Activated T-helper 2 cell treated with anti-CD3 and anti-CD28 coated beads, Interferon-gamma antibody, Interleukin-2, Interleukin-4, amounts not matched to agents 10 μg/mL and 5 μg/mL and 100 μg/mL, durations not matched to agents 14 hours and 24 hours and 36 hours (primary cell): Measurements from ENCODE around the gene LNPEP. TPM values are rescaled to one million over a fixed set of nuclear protein-coding genes. Genes with fewer than 3 reads are reported as not detected.
"Not testable (repeated sequence)": the region's sequence is repeated elsewhere in the genome, so short reads cannot be mapped to it uniquely, and the experiment has no call there.

Experiments used
- DNase-seq: peaks from one replicate; pipeline ENCODE4 v3.0.0; 2021; ENCODE audit warnings: low spot score
- H3K27ac Mint-ChIP-seq: one replicate; pipeline ENCODE4 v1.8.0; 2021; ENCODE audit warnings: mixed read lengths
- H3K27me3 Mint-ChIP-seq: one replicate; pipeline ENCODE4 v1.8.0; 2021; ENCODE audit warnings: low read depth, mixed read lengths
- H3K36me3 Mint-ChIP-seq: one replicate; pipeline ENCODE4 v1.8.0; 2021; ENCODE audit warnings: low read depth, mixed read lengths
- H3K4me1 Mint-ChIP-seq: one replicate; pipeline ENCODE4 v1.8.0; 2021; ENCODE audit warnings: low read depth, mixed read lengths
- H3K4me3 Mint-ChIP-seq: one replicate; pipeline ENCODE4 v1.8.0; 2021; ENCODE audit warnings: low read depth, mild to moderate bottlenecking, moderate library complexity, mixed read lengths
- H3K9me3 Mint-ChIP-seq: one replicate; pipeline ENCODE4 v1.8.0; 2021; ENCODE audit warnings: mixed read lengths
- intact Hi-C: fragments of 100-400 bp; cut with micrococcal nuclease; formaldehyde crosslinking; loops from one replicate; pipeline ENCODE4 v1.15.1; 2023
- total RNA-seq: library from RNA; stranded (reverse); gene quantifications from 2 replicates; pipeline ENCODE4 v1.2.3, GENCODE V29; 2022

The LNPEP gene
- total RNA-seq, 1 donor from 2014 or later = 37.9 TPM

DNA sequence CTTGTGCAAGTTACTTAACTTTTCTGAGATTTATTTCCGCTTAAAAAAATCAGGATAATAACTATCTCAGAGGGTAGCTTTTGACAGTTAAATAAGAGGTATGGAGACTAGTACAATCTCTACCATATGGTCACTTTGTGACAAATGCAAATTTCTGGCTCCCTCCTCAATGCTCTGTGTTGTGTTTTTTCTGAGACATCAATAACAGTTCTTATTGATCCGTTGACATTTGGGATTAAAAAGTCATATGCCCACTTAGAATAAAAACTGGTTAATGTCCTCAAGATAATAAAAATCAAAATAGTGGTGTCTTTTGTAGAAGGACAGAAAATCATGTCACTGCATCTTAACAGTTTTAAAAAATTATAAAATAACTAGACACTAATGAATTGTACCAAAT is 24.7 kb upstream of the LNPEP start:
- Mint-ChIP-seq H3K27ac (no peak overlapping the region), H3K36me3 (peaks cover 56% of the 10 kb centered on the region), H3K4me1 (peaks cover 6% of the 10 kb centered on the region), H3K4me3 (no peak overlapping the region), H3K9me3 (no peaks in the 10 kb centered on the region), H3K27me3 (no peaks in the 10 kb centered on the region)
- no peak for DNase-seq
- intact Hi-C loops = no loop called here

GRCh38 chr5:96913233-96913632 is 22.6 kb upstream of the LNPEP start:
- intact Hi-C loops = no loop called here
- H3K4me1 Mint-ChIP-seq = peaks cover 6% of the 10 kb centered on the region
- no peak for DNase-seq
- no peaks in the 10 kb centered on the region for H3K27me3 Mint-ChIP-seq
- no peak overlapping the region for H3K4me3 Mint-ChIP-seq
- H3K36me3 Mint-ChIP-seq = peaks cover 65% of the 10 kb centered on the region
- H3K9me3 Mint-ChIP-seq = no peaks in the 10 kb centered on the region
- no peak overlapping the region for H3K27ac Mint-ChIP-seq

- peaks cover 60% of the 10 kb centered on the region for H3K36me3 Mint-ChIP-seq
- H3K9me3 Mint-ChIP-seq = no peaks in the 10 kb centered on the region
- no peaks in the 10 kb centered on the region for H3K27me3 Mint-ChIP-seq
- no peak for DNase-seq
- no peak overlapping the region for H3K27ac Mint-ChIP-seq
- intact Hi-C loops = loop anchor here (1.0 kb wide), 2 partner anchors 15 to 23 kb away; no protein-coding TSS in a partner anchor
- peaks cover 35% of the 10 kb centered on the region for H3K4me1 Mint-ChIP-seq
- no peak overlapping the region for H3K4me3 Mint-ChIP-seq
Observed at GRCh38 chr5:96919754-96920197, 16.1 kb upstream of the LNPEP start.

- no peaks in the 10 kb centered on the region for H3K27me3 Mint-ChIP-seq
- H3K4me1 Mint-ChIP-seq = peaks cover 35% of the 10 kb centered on the region
- no peaks in the 10 kb centered on the region for H3K9me3 Mint-ChIP-seq
- peaks cover 54% of the 10 kb centered on the region for H3K36me3 Mint-ChIP-seq
- no peak overlapping the region for H3K27ac Mint-ChIP-seq
- no peak overlapping the region for H3K4me3 Mint-ChIP-seq
- intact Hi-C loops = no loop called here
- no peak for DNase-seq
Observed at GRCh38 chr5:96920744-96921355, 15.0 kb upstream of the LNPEP start.

GRCh38 chr5:96922499-96923244 is 13.2 kb upstream of the LNPEP start:
- intact Hi-C loops = no loop called here
- Mint-ChIP-seq H3K4me3 (no peak overlapping the region), H3K9me3 (no peaks in the 10 kb centered on the region), H3K4me1 (peaks cover 37% of the 10 kb centered on the region), H3K36me3 (peaks cover 39% of the 10 kb centered on the region), H3K27ac (no peak overlapping the region), H3K27me3 (no peaks in the 10 kb centered on the region)
- no peak for DNase-seq

DNA sequence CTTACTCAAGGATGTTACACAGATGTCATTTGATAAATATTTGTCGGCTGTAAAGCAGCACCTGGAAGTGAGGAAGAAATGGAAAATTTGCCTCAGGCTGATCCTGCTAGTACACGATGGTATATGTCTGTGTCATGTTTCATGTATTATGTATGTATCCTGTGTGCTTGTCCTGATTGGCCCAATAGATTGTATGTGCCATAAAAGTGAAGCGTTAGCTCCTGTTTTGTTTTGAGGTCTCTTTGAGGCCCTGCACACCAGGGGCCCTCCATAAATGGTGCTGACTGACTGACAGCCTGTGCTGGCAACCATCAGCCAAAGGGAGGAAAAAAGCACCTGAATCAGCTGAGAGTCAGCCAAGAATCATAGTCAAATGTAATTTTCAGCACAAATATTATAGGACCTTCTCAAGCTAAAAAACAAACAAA is 11.8 kb upstream of the LNPEP start:
- intact Hi-C loops = no loop called here
- DNase-seq = no peak
- peak overlapping the region; percentile 21 for H3K27ac Mint-ChIP-seq
- no peaks in the 10 kb centered on the region for H3K9me3 Mint-ChIP-seq
- H3K4me1 Mint-ChIP-seq = peaks cover 36% of the 10 kb centered on the region
- H3K27me3 Mint-ChIP-seq = no peaks in the 10 kb centered on the region
- H3K36me3 Mint-ChIP-seq = peaks cover 33% of the 10 kb centered on the region
- H3K4me3 Mint-ChIP-seq = no peak overlapping the region

DNA sequence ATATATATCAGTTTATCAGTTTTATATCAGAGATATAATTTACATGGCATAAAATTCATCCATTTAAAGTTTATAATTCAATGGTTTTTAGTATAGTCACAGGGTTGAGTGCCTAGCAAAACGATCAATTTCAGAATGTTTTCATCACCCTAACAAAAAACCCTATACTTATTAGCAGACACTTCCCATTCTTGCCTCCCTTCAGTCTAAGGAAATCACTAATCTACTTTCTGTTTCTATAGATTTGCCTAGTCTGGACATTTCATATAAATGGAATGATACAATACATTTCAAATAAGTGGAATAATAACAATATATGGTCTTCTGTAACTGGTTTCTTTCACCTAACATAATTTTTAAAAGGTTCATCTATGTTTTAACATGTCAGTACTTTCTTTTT is 9.6 kb upstream of the LNPEP start:
- no peaks in the 10 kb centered on the region for H3K9me3 Mint-ChIP-seq
- peaks cover 36% of the 10 kb centered on the region for H3K4me1 Mint-ChIP-seq
- H3K4me3 Mint-ChIP-seq = no peak overlapping the region
- intact Hi-C loops = no loop called here
- H3K36me3 Mint-ChIP-seq = peaks cover 27% of the 10 kb centered on the region
- H3K27me3 Mint-ChIP-seq = no peaks in the 10 kb centered on the region
- no peak for DNase-seq
- H3K27ac Mint-ChIP-seq = no peak overlapping the region

- no peak overlapping the region for H3K4me3 Mint-ChIP-seq
- intact Hi-C loops = no loop called here
- H3K27ac Mint-ChIP-seq = no peak overlapping the region
- DNase-seq = no peak
- peaks cover 38% of the 10 kb centered on the region for H3K4me1 Mint-ChIP-seq
- peaks cover 22% of the 10 kb centered on the region for H3K36me3 Mint-ChIP-seq
- no peaks in the 10 kb centered on the region for H3K9me3 Mint-ChIP-seq
- no peaks in the 10 kb centered on the region for H3K27me3 Mint-ChIP-seq
Observed at GRCh38 chr5:96927008-96927407, 8.9 kb upstream of the LNPEP start.

DNA sequence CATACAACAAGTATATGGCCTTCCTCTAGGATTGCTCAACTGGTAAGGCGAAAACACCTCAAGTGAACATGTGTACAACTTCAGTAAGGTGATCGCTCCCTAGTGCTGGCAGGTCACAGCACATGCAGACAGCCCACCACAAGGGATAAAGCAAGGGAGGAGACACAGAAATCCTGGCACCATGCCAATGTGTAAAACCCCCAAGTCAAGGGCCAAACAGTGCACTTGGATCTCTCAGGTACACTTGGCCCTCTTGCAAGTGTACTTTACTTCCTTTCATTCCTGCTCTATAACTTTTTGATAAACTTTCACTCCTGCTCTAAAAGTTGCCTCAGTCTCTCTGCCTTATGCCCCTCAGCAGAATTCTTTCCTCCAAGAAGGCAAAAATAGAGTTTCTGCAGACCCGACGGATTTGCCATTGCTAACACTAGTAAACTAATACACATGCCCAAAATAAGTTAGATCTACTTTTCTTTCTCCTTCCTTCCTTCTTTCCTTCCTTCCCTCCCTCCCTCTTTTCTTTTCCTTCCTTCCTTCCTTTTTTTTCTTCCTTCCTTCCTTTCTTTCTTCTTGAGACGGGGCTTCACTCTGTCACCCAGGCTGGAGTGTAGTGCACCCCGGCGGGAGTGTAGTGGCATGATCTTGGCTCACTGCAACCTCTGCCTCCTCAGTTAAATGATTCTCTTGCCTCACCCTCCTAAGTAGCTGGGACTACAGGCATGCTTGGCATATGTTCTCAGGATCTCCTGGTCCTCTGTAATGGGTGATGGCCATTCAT is 6.8 kb upstream of the LNPEP start:
- peaks cover 19% of the 10 kb centered on the region for H3K36me3 Mint-ChIP-seq
- H3K4me1 Mint-ChIP-seq = peaks cover 43% of the 10 kb centered on the region
- no peaks in the 10 kb centered on the region for H3K27me3 Mint-ChIP-seq
- intact Hi-C loops = no loop called here
- H3K9me3 Mint-ChIP-seq = no peaks in the 10 kb centered on the region
- DNase-seq = no peak
- H3K27ac Mint-ChIP-seq = no peak overlapping the region
- H3K4me3 Mint-ChIP-seq = no peak overlapping the region

DNA sequence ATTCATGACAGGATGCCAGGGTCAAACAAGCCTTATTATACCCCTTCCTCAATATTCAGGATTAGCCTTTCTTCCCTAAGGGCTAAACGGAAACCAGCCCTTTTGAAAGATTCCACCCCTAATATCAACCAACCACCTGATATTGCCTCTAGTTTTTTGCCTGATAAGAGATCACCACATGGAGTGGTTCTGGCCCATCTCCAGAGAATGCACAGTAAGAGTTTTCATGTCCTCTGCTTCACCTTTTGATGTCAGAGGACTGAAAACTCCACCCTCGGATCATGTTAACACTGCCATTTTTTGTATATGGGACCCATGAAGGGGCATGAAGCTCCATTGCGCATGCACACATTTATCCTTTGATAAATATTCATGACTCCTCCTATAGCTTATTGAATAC is 5.8 kb upstream of the LNPEP start:
- Mint-ChIP-seq H3K4me1 (peaks cover 43% of the 10 kb centered on the region), H3K27me3 (no peaks in the 10 kb centered on the region), H3K36me3 (peaks cover 16% of the 10 kb centered on the region), H3K27ac (no peak overlapping the region), H3K4me3 (no peak overlapping the region), H3K9me3 (no peaks in the 10 kb centered on the region)
- intact Hi-C loops = loop anchor here (5.0 to 10.0 kb wide), 2 partner anchors 207 to 1995 kb away; partner anchors contain the start of gene CHD1
- no peak for DNase-seq

DNA sequence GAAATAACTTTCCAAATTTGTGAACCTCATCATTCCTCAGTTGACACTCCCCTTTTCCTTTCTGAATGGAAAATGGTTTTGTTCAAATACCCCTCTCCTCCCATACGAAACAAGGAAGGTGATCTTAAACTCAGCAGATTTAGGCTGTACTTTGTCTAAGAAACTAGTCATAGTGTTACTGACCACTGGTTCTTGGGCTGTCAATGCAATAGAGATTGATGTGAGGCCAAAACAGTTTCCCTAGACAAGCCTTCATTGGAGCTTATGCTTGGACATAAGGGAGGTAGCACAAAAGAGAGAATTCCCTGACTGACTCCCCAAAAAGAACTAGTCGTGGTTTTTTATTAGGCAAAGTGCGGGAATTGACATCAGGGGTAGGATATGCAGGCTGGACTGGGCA is 5.3 kb upstream of the LNPEP start:
- no peak overlapping the region for H3K4me3 Mint-ChIP-seq

DNA sequence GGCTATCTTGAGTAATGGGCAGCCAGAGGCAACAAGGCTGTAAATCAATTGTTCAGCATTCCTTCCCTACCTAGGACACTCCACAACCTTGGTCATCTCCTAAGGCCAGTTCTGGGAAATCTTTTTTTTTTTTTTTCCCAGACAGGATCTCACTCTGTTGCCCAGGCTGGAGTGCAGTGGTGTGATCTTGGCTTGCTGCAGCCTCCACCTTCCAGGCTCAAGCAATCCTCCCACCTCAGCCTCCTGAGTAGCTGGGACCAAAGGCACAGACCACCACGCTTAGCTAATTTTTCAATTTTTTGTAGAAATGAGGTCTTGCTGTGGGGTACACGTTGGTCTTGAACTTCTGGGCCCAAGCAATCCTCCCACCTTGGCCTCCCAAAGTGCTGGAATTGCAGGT is 4.8 kb upstream of the LNPEP start:
- not testable (repeated sequence) for H3K4me3 Mint-ChIP-seq, DNase-seq, H3K27ac Mint-ChIP-seq, H3K9me3 Mint-ChIP-seq, H3K27me3 Mint-ChIP-seq
- peaks cover 16% of the 10 kb centered on the region for H3K36me3 Mint-ChIP-seq
- intact Hi-C loops = loop anchor here (5.0 to 10.0 kb wide), 2 partner anchors 206 to 1994 kb away; partner anchors contain the start of gene CHD1
- peaks cover 43% of the 10 kb centered on the region for H3K4me1 Mint-ChIP-seq

More for the DNA sequence above, 5.3 kb upstream of the LNPEP start:
- no peak for DNase-seq
- Mint-ChIP-seq H3K27me3 (no peaks in the 10 kb centered on the region), H3K9me3 (no peaks in the 10 kb centered on the region), H3K4me1 (peaks cover 43% of the 10 kb centered on the region), H3K36me3 (peaks cover 16% of the 10 kb centered on the region), H3K27ac (no peak overlapping the region)
- intact Hi-C loops = loop anchor here (5.0 to 10.0 kb wide), 2 partner anchors 207 to 1994 kb away; partner anchors contain the start of gene CHD1
